HG02642 (cell line): ENCODE results near the gene APOL6.

ENCODE experiments used
- ATAC-seq: cut with Tn5 transposase; IDR thresholded peaks from one replicate; pipeline ENCODE4 v1.9.1; 2021; ENCODE audit warnings: mild to moderate bottlenecking; ENCODE audit not compliant: unreplicated experiment, poor library complexity

The APOL6 gene

GRCh38 chr22:35708917-35709316 is 60.7 kb downstream of the APOL6 start:
- ATAC-seq: no peak

DNA sequence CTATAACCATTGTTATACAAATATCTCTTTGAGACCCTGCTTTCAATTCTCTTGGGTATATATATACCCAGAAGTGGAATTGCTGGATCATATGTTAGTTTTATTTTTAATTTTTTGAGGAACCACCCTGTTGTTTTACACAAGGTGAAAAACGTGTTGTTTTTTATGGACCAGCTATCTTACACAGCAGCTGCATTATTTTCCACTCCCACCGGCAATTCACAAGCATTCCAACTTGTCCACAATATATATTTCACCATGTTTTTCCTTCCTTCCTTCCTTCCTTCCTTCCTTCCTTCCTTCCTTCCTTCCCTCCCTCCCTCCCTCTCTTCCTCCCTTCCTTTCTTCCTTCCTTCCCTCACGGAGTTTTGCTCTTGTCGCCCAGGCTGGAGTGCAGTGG is 63.1 kb downstream of the APOL6 start:
- ATAC-seq: no peak

- ATAC-seq: no peak
Observed at GRCh38 chr22:35712672-35713071, 64.4 kb downstream of the APOL6 start.

DNA sequence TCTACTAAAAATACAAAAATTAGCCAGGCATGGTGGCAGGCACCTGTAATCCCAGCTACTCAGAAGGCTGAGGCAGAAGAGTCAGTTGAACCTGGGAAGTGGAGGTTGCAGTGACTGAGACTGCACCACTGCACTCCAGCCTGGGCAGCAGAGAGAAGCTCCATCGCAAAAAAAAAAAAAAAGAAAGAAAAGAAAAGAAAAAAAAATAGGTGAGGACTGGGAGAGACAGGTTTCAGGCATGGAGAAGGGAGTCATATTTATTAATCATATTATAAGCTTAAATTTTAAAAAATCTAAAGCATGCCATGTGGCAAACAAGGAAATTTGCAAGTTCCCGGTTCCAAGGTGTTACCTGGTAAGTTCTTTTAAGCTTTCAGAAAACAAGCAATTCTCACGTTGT is 69.3 kb downstream of the APOL6 start, which contains the start of gene APOL5:
APOL5 (plus strand) TSS at position 301 of the 400 bp plus-strand sequence; CDS start at position 301, 0 bp downstream.
- ATAC-seq: no peak
